ENCODE measurements around the gene TMEM120B.
"Not testable (repeated sequence)": the region's sequence is repeated elsewhere in the genome, so short reads cannot be mapped to it uniquely, and the experiment has no call there.

Gene TMEM120B

DNA sequence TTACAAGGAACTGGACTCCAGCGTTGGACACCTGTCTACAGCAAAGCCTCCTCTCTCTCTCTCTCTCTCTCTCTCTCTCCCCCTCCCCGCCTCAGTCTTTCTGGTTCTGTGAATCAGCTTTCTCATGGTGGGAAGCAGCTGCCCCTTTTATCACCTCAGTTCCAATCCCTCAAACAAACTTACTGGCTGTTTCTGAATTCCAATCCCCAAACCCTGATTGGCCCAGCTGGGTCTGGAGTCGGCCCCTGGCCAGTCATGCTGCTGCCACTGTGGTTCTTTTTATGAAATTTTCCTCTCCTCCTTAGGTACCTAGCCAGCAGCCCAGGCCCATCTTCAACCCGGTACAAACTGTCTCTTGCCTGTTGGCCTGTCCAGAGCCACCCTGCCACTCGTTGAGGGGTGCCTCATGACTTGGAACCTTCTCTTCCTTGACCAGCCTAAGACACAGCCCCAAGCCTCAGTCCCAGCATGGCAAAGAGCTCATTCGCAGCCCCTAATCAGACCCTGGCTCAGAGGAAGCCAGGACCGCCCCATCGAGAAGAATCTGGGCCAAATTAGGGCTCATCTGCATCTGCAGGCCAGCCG is 33.7 kb upstream of the TMEM120B start:
- no peak for DNase-seq (ENCODE audit: low spot score)
- no peak overlapping the region for H3K9ac ChIP-seq (ENCODE audit: low read depth, low read length, poor library complexity)

DNA sequence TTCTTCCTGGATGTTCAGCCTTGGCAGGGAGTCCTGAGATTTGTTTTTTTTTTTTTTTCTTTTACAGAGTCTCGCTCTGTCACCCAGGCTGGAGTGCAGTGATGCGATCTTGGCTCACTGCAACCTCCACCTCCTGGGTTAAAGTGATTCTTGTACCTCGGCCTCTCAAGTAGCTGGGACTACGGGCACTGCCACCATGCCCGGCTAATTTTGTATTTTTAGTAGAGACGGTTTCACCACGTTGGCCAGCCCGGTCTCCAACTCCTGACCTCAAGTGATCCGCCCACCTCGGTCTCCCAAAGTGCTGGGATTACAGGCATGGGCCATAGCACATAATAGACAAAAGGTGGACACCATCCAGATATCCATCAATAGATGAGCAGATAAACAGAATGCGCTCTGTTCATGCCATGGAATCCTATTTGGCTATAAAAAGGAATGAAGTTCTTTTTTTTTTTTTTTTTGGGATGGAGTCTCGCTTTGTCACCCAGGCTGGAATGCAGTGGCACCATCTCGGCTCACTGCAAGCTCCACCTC is 32.8 kb upstream of the TMEM120B start:
- not testable (repeated sequence) for H3K14ac ChIP-seq (ENCODE audit: low read length); H3K4ac ChIP-seq (ENCODE audit: low read length); H3K23ac ChIP-seq (ENCODE audit: low read depth, low read length, poor library complexity); H2BK5ac ChIP-seq (ENCODE audit: low read length); H3K36me3 ChIP-seq (replicated peaks in 1 of 2; ENCODE audit: control insufficient read depth in 2 of 2, insufficient read depth in 2 of 2, low read length in 2 of 2); H3K79me1 ChIP-seq (ENCODE audit: low read depth, low read length); H4K91ac ChIP-seq (ENCODE audit: low read depth, low read length, poor library complexity); H3K9me3 ChIP-seq (replicated peaks in 1 of 2; ENCODE audit: control insufficient read depth in 2 of 2, insufficient read depth in 1 of 2, low read depth in 1 of 2, low read length in 2 of 2); H3K4me3 ChIP-seq (ENCODE audit: low read length in 2 of 2); H3K9ac ChIP-seq (ENCODE audit: low read depth, low read length, poor library complexity); H3K27me3 ChIP-seq (ENCODE audit: control insufficient read depth in 3 of 3, insufficient read depth in 3 of 3, low read depth in 1 of 3, low read length in 3 of 3); H2AFZ ChIP-seq (ENCODE audit: low read length); H3K4me2 ChIP-seq (ENCODE audit: insufficient read depth, low read length, poor library complexity, severe bottlenecking); H2BK120ac ChIP-seq (ENCODE audit: low read depth, low read length); H3K27ac ChIP-seq (replicated peaks; ENCODE audit: low read length); H4K8ac ChIP-seq (ENCODE audit: low read depth, low read length); H2BK12ac ChIP-seq (ENCODE audit: low read length); H3K4me1 ChIP-seq (ENCODE audit: control insufficient read depth in 2 of 2, insufficient read depth in 1 of 2, low read depth in 1 of 2, low read length in 2 of 2); H3K18ac ChIP-seq (ENCODE audit: low read length); H2BK15ac ChIP-seq (ENCODE audit: low read length); DNase-seq (ENCODE audit: low spot score); H2AK5ac ChIP-seq (ENCODE audit: low read depth, low read length)
- WGBS, 2 donors (ENCODE audit: extremely low coverage in 2 of 2, insufficient read length in 2 of 2, insufficient replicate concordance in 1 of 2): no CpG with 5 or more reads among the region's 13 CpGs

More for the DNA sequence above, 33.7 kb upstream of the TMEM120B start:
- Histone ChIP-seq H3K23ac (ENCODE audit: low read depth, low read length, poor library complexity) (no peak overlapping the region), H3K4ac (ENCODE audit: low read length) (no peak overlapping the region), H2AK5ac (ENCODE audit: low read depth, low read length) (no peak overlapping the region), H3K36me3 (replicated peaks in 1 of 2; ENCODE audit: control insufficient read depth in 2 of 2, insufficient read depth in 2 of 2, low read length in 2 of 2) (no peaks in the 10 kb centered on the region), H2AFZ (ENCODE audit: low read length) (peak overlapping the region; percentile 82), H3K14ac (ENCODE audit: low read length) (no peak overlapping the region), H3K4me3 (ENCODE audit: low read length in 2 of 2) (no peak overlapping the region), H4K91ac (ENCODE audit: low read depth, low read length, poor library complexity) (no peak overlapping the region), H3K4me2 (ENCODE audit: insufficient read depth, low read length, poor library complexity, severe bottlenecking) (no peak overlapping the region), H3K27me3 (ENCODE audit: control insufficient read depth in 3 of 3, insufficient read depth in 3 of 3, low read depth in 1 of 3, low read length in 3 of 3) (no peaks in the 10 kb centered on the region), H3K18ac (ENCODE audit: low read length) (peak overlapping the region; percentile 5), H2BK5ac (ENCODE audit: low read length) (no peak overlapping the region), H2BK120ac (ENCODE audit: low read depth, low read length) (peak overlapping the region; percentile 5), H2BK15ac (ENCODE audit: low read length) (peak overlapping the region; percentile 8), H4K8ac (ENCODE audit: low read depth, low read length) (no peak overlapping the region), H3K9me3 (replicated peaks in 1 of 2; ENCODE audit: control insufficient read depth in 2 of 2, insufficient read depth in 1 of 2, low read depth in 1 of 2, low read length in 2 of 2) (no peaks in the 10 kb centered on the region), H3K27ac (replicated peaks; ENCODE audit: low read length) (no peak overlapping the region), H3K4me1 (ENCODE audit: control insufficient read depth in 2 of 2, insufficient read depth in 1 of 2, low read depth in 1 of 2, low read length in 2 of 2) (peaks cover 3% of the 10 kb centered on the region in 2 donors), H3K79me1 (ENCODE audit: low read depth, low read length) (no peaks in the 10 kb centered on the region), H2BK12ac (ENCODE audit: low read length) (no peak overlapping the region)
- no CpG with 5 or more reads among the region's 9 CpGs for WGBS, 2 donors (ENCODE audit: extremely low coverage in 2 of 2, insufficient read length in 2 of 2, insufficient replicate concordance in 1 of 2)

DNA sequence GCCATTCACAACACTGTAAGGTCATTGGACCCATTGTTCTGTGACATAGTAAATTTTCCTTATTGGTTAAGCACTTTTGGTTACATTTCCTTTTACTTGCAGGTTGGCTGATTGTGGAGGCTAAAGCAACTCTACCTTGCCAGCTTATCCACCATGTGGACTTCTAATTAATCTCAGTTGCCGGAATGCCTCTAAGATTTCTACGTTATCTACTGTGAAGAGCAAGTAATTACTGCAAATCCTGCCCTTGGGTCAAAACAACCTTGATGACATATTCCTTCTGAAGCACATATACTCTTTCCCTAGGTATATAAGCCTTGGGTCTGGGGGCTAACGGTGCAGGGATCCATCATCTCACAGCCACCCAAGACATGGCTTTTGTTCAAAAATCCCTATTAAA is 23.6 kb upstream of the TMEM120B start:
- Histone ChIP-seq H3K9me3 (replicated peaks in 1 of 2; ENCODE audit: control insufficient read depth in 2 of 2, insufficient read depth in 1 of 2, low read depth in 1 of 2, low read length in 2 of 2) (no peaks in the 10 kb centered on the region), H2BK120ac (ENCODE audit: low read depth, low read length) (no peak overlapping the region), H3K23ac (ENCODE audit: low read depth, low read length, poor library complexity) (no peak overlapping the region), H2BK5ac (ENCODE audit: low read length) (no peak overlapping the region), H4K91ac (ENCODE audit: low read depth, low read length, poor library complexity) (no peak overlapping the region), H2BK12ac (ENCODE audit: low read length) (no peak overlapping the region), H2AK5ac (ENCODE audit: low read depth, low read length) (no peak overlapping the region), H3K36me3 (replicated peaks in 1 of 2; ENCODE audit: control insufficient read depth in 2 of 2, insufficient read depth in 2 of 2, low read length in 2 of 2) (no peaks in the 10 kb centered on the region), H3K4me1 (ENCODE audit: control insufficient read depth in 2 of 2, insufficient read depth in 1 of 2, low read depth in 1 of 2, low read length in 2 of 2) (peaks cover 0 to 4% of the 10 kb centered on the region in 2 donors), H3K27ac (replicated peaks; ENCODE audit: low read length) (no peak overlapping the region), H3K18ac (ENCODE audit: low read length) (no peak overlapping the region), H4K8ac (ENCODE audit: low read depth, low read length) (no peak overlapping the region), H3K14ac (ENCODE audit: low read length) (no peak overlapping the region), H2AFZ (ENCODE audit: low read length) (no peak overlapping the region), H3K79me1 (ENCODE audit: low read depth, low read length) (no peaks in the 10 kb centered on the region), H3K9ac (ENCODE audit: low read depth, low read length, poor library complexity) (no peak overlapping the region), H2BK15ac (ENCODE audit: low read length) (no peak overlapping the region), H3K4me3 (ENCODE audit: low read length in 2 of 2) (no peak overlapping the region), H3K27me3 (ENCODE audit: control insufficient read depth in 3 of 3, insufficient read depth in 3 of 3, low read depth in 1 of 3, low read length in 3 of 3) (no peaks in the 10 kb centered on the region), H3K4me2 (ENCODE audit: insufficient read depth, low read length, poor library complexity, severe bottlenecking) (no peak overlapping the region), H3K4ac (ENCODE audit: low read length) (no peak overlapping the region)
- WGBS, 2 donors (ENCODE audit: extremely low coverage in 2 of 2, insufficient read length in 2 of 2, insufficient replicate concordance in 1 of 2): no CpG with 5 or more reads among the region's 3 CpGs
- DNase-seq (ENCODE audit: low spot score): no peak

DNA sequence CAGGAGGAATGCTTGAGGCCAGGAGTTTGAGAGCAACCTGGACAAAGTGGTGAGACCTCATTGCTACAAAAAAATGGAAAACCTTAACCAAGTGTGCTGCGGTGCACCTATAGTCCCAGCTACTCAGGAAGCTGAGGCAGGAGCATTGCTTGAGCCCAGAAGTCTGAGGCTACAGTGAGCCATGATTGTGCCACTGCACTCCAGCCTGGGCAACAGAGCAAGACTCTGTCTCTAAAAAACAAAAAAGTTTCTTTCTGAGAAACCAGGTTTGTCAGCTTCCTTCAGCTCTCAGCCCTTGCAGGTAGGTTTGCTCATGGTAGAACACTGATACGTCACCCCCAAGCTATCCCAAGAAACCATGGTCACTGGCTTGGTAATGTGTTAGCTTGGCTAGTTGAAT is 23.1 kb upstream of the TMEM120B start:
- H3K4me2 ChIP-seq (ENCODE audit: insufficient read depth, low read length, poor library complexity, severe bottlenecking): no peak overlapping the region
- H3K18ac ChIP-seq (ENCODE audit: low read length): no peak overlapping the region
- no peaks in the 10 kb centered on the region for H3K79me1 ChIP-seq (ENCODE audit: low read depth, low read length)
- H2BK5ac ChIP-seq (ENCODE audit: low read length): no peak overlapping the region
- no peak overlapping the region for H2BK120ac ChIP-seq (ENCODE audit: low read depth, low read length)
- no CpG with 5 or more reads among the region's 2 CpGs for WGBS, 2 donors (ENCODE audit: extremely low coverage in 2 of 2, insufficient read length in 2 of 2, insufficient replicate concordance in 1 of 2)
- H3K27ac ChIP-seq (replicated peaks; ENCODE audit: low read length): no peak overlapping the region
- no peak overlapping the region for H4K8ac ChIP-seq (ENCODE audit: low read depth, low read length)
- no peak overlapping the region for H3K9ac ChIP-seq (ENCODE audit: low read depth, low read length, poor library complexity)
- no peak for DNase-seq (ENCODE audit: low spot score)
- H3K27me3 ChIP-seq (ENCODE audit: control insufficient read depth in 3 of 3, insufficient read depth in 3 of 3, low read depth in 1 of 3, low read length in 3 of 3): no peaks in the 10 kb centered on the region
- H2BK15ac ChIP-seq (ENCODE audit: low read length): no peak overlapping the region
- no peak overlapping the region for H3K23ac ChIP-seq (ENCODE audit: low read depth, low read length, poor library complexity)
- H3K14ac ChIP-seq (ENCODE audit: low read length): no peak overlapping the region
- no peak overlapping the region for H2AK5ac ChIP-seq (ENCODE audit: low read depth, low read length)
- no peak overlapping the region for H3K4me3 ChIP-seq (ENCODE audit: low read length in 2 of 2)
- no peaks in the 10 kb centered on the region for H3K36me3 ChIP-seq (replicated peaks in 1 of 2; ENCODE audit: control insufficient read depth in 2 of 2, insufficient read depth in 2 of 2, low read length in 2 of 2)
- H3K9me3 ChIP-seq (replicated peaks in 1 of 2; ENCODE audit: control insufficient read depth in 2 of 2, insufficient read depth in 1 of 2, low read depth in 1 of 2, low read length in 2 of 2): no peaks in the 10 kb centered on the region
- no peak overlapping the region for H2AFZ ChIP-seq (ENCODE audit: low read length)
- H2BK12ac ChIP-seq (ENCODE audit: low read length): no peak overlapping the region
- H4K91ac ChIP-seq (ENCODE audit: low read depth, low read length, poor library complexity): no peak overlapping the region
- H3K4ac ChIP-seq (ENCODE audit: low read length): no peak overlapping the region
- peaks cover 0 to 4% of the 10 kb centered on the region in 2 donors for H3K4me1 ChIP-seq (ENCODE audit: control insufficient read depth in 2 of 2, insufficient read depth in 1 of 2, low read depth in 1 of 2, low read length in 2 of 2)
